Loucy (cell line): Measurements from ENCODE around the gene SCN8A.
"Not testable (repeated sequence)": the region's sequence is repeated elsewhere in the genome, so short reads cannot be mapped to it uniquely, and the experiment has no call there.

Source experiments
- H2AFZ ChIP-seq: fragments of 200-600 bp; sonication (generic); 2 replicates; pipeline ENCODE4 v1.6.0; 2016; ENCODE audit warnings: antibody characterized with exemption, mild to moderate bottlenecking, low read length, moderate library complexity
- H3F3A ChIP-seq: fragments of 200-600 bp; 2 replicates; pipeline ENCODE4 v1.6.0; 2016; ENCODE audit warnings: antibody characterized with exemption, low read depth, mild to moderate bottlenecking
- H3K27me3 ChIP-seq: fragments of 200-600 bp; sonication (generic); 2 replicates; pipeline ENCODE4 v1.6.1; 2014; ENCODE audit warnings: low read length, mild to moderate bottlenecking; ENCODE audit not compliant: insufficient read depth, poor library complexity, severe bottlenecking
- H3K36me3 ChIP-seq: fragments of 200-600 bp; sonication (generic); 2 replicates; pipeline ENCODE4 v1.6.1; 2016; ENCODE audit warnings: low read length; ENCODE audit not compliant: insufficient read depth
- H3K4me1 ChIP-seq: fragments of 200-600 bp; sonication (generic); 2 replicates; pipeline ENCODE4 v1.5.1; 2014; ENCODE audit warnings: low read length, mild to moderate bottlenecking; ENCODE audit not compliant: insufficient read depth, poor library complexity, severe bottlenecking
- H3K4me2 ChIP-seq: fragments of 200-600 bp; sonication (generic); 2 replicates; pipeline ENCODE4 v1.6.0; 2014; ENCODE audit warnings: antibody characterized with exemption, low read length, low read depth, mild to moderate bottlenecking; ENCODE audit not compliant: poor library complexity, severe bottlenecking
- H3K4me3 ChIP-seq: fragments of 200-600 bp; sonication (generic); 2 replicates; pipeline ENCODE4 v1.5.1; 2014; ENCODE audit warnings: low read length, mild to moderate bottlenecking, mixed read lengths; ENCODE audit not compliant: poor library complexity, severe bottlenecking
- H3K79me2 ChIP-seq: fragments of 200-600 bp; sonication (generic); 2 replicates; pipeline ENCODE4 v1.6.1; 2014; ENCODE audit warnings: low read length; ENCODE audit not compliant: insufficient read depth
- H3K9ac ChIP-seq: fragments of 200-600 bp; sonication (generic); 2 replicates; pipeline ENCODE4 v1.6.0; 2014; ENCODE audit warnings: mild to moderate bottlenecking, low read depth, low read length, moderate library complexity; ENCODE audit not compliant: poor library complexity, severe bottlenecking
- H3K9me2 ChIP-seq: fragments of 200-600 bp; sonication (generic); replicated peaks from 2 replicates; pipeline ENCODE4 v1.6.1; 2016; ENCODE audit warnings: low read depth, low read length, mixed read lengths
- H3K9me3 ChIP-seq: fragments of 200-600 bp; sonication (generic); 2 replicates; pipeline ENCODE4 v1.6.1; 2014; ENCODE audit warnings: mild to moderate bottlenecking, antibody characterized with exemption, low read length, low read depth; ENCODE audit not compliant: insufficient read depth
- H4K20me1 ChIP-seq: fragments of 200-600 bp; sonication (generic); 2 replicates; pipeline ENCODE4 v1.6.0; 2014; ENCODE audit warnings: antibody characterized with exemption, low read length, mild to moderate bottlenecking; ENCODE audit not compliant: insufficient read depth, poor library complexity, severe bottlenecking
- CTCF ChIP-seq: fragments of 200-600 bp; sonication (generic); conservative IDR thresholded peaks from 2 replicates; pipeline ENCODE4 v1.5.1; 2014; ENCODE audit warnings: mild to moderate bottlenecking, antibody characterized with exemption, low read length
- EZH2phosphoT487 ChIP-seq: fragments of 200-600 bp; IDR thresholded peaks from 2 replicates; pipeline ENCODE4 v1.6.1; 2018; ENCODE audit warnings: antibody characterized with exemption, mild to moderate bottlenecking, moderate library complexity, borderline replicate concordance

SCN8A gene

GRCh38 chr12:51598156-51598555 lies 7.1 kb downstream of the SCN8A start:
- Histone ChIP-seq H3K9me2 (no peaks in the 10 kb centered on the region), H2AFZ (no peak overlapping the region), H3F3A (peaks cover 2% of the 10 kb centered on the region; the same call in 1 of the 2 replicates), H3K4me3 (no peak overlapping the region), H3K9me3 (no peaks in the 10 kb centered on the region), H3K36me3 (no peaks in the 10 kb centered on the region), H3K79me2 (no peaks in the 10 kb centered on the region), H3K9ac (no peak overlapping the region), H3K27me3 (no peaks in the 10 kb centered on the region), H3K4me2 (no peak overlapping the region), H3K4me1 (no peaks in the 10 kb centered on the region), H4K20me1 (no peaks in the 10 kb centered on the region)
- TF ChIP-seq CTCF (no peak), EZH2phosphoT487 (no peak)

DNA sequence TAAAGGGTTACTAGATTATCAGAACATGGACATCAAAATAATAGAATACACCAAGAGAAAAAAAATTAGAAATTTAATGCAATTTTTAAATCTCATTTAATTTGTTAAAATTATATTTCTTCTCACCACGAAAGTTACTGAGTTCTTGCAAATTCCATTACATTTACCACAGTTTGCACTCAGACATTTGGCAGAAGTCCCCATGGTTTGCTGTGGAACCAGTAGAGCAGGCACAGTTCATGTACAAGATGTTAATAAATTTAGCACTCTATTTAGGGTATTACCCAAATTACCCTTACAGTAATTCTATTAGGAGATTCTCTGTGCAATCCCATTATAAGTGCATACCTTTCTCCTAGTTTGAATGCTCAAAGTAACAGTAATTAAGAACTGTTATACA lies 9.7 kb downstream of the SCN8A start:
- no peak overlapping the region for H3K4me2 ChIP-seq
- no peaks in the 10 kb centered on the region for H3K9me2 ChIP-seq
- no peak overlapping the region for H3K9ac ChIP-seq
- no peaks in the 10 kb centered on the region for H3K79me2 ChIP-seq
- no peaks in the 10 kb centered on the region for H4K20me1 ChIP-seq
- no peaks in the 10 kb centered on the region for H3K9me3 ChIP-seq
- no peaks in the 10 kb centered on the region for H3K36me3 ChIP-seq
- H3F3A ChIP-seq = no peaks in the 10 kb centered on the region
- H3K27me3 ChIP-seq = no peaks in the 10 kb centered on the region
- H3K4me1 ChIP-seq = no peaks in the 10 kb centered on the region
- no peak overlapping the region for H3K4me3 ChIP-seq
- H2AFZ ChIP-seq = no peak overlapping the region
- TF ChIP-seq CTCF (no peak), EZH2phosphoT487 (no peak)

- Histone ChIP-seq H3K4me3 (no peak overlapping the region), H3K36me3 (no peaks in the 10 kb centered on the region), H4K20me1 (no peaks in the 10 kb centered on the region), H3K4me1 (no peaks in the 10 kb centered on the region), H3K79me2 (no peaks in the 10 kb centered on the region), H3K4me2 (no peak overlapping the region), H3F3A (no peaks in the 10 kb centered on the region), H3K9ac (no peak overlapping the region), H3K9me2 (no peaks in the 10 kb centered on the region), H2AFZ (no peak overlapping the region), H3K27me3 (no peaks in the 10 kb centered on the region), H3K9me3 (no peaks in the 10 kb centered on the region)
- no peak for TF ChIP-seq EZH2phosphoT487
- no peak for TF ChIP-seq CTCF
These were observed 10.2 kb downstream of the SCN8A start for GRCh38 chr12:51601241-51601640.

DNA sequence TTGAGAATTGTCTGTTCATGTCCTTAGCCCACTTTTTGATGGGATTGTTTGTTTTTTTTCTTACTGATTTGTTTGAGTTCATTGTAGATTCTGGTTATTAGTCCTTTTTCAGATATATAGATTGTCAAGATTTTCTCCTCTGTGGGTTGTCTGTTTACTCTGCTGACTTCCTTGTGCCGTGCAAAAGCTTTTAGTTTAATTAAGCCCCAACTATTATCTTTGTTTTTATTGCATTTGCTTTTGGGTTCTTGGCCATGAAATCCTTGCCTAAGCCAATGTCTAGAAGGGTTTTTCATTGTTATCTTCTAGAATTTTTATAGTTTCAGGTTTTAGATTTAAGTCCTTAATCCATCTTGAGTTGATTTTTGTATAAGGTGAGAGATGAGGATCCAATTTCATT lies 14.9 kb downstream of the SCN8A start:
- not testable (repeated sequence) for H3F3A ChIP-seq, H3K9me3 ChIP-seq, H4K20me1 ChIP-seq, H3K36me3 ChIP-seq, H3K79me2 ChIP-seq, H3K4me2 ChIP-seq, H3K9me2 ChIP-seq, H3K4me1 ChIP-seq, H3K9ac ChIP-seq, H3K4me3 ChIP-seq, H2AFZ ChIP-seq, H3K27me3 ChIP-seq

DNA sequence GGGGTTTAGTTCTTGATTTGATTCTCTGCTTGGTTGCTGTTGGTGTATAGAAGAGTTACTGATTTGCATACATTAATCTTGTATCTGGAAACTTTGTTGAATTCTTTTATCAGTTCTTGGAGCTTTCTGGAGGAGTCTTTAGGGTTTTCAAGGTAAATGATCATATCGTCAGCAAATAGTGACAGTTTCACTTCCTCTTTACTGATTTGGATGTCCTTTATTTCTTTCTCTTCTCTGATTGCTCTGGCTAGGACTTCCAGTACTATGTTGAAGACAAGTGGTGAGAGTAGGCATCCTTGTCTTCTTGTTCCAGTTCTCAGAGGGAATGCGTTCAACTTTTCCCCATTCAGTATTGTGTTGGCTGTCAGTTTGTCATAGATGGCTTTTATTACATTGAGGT lies 16.2 kb downstream of the SCN8A start:
- H4K20me1 ChIP-seq, H3K9me2 ChIP-seq, H3K4me3 ChIP-seq, H3K27me3 ChIP-seq, H3K9ac ChIP-seq, H3K9me3 ChIP-seq, H3K36me3 ChIP-seq, H2AFZ ChIP-seq, H3K79me2 ChIP-seq, H3K4me2 ChIP-seq, H3F3A ChIP-seq, H3K4me1 ChIP-seq: not testable (repeated sequence)
